HepG2 (cell line): ENCODE measurements around the gene CMTM3. TPM values are rescaled to one million over a fixed set of nuclear protein-coding genes. Genes with fewer than 3 reads are reported as not detected.

Experiments used
- ATAC-seq: fragments of 200-7000 bp; cut with Tn5 transposase; 3 replicates; pipeline ENCODE4 v1.9.1; 2020; ENCODE audit warnings: mild to moderate bottlenecking, moderate library complexity
- BruUV-seq: library from RNA; stranded (reverse); fragments of 400-500 nt; replicated peaks from 2 replicates; lab custom pipeline; 2021; lab: Mats Ljungman, UMichigan
- CTCF ChIA-PET: fragments of 300-600 bp; formaldehyde crosslinking; extraction: SDS; loops from one replicate; lab custom pipeline; 2021; ENCODE audit warnings: low total read pairs, inconsistent platforms, low intra/inter-chr PET ratio; lab: Yijun Ruan, JAX
- POLR2A ChIA-PET: fragments of 350-600 bp; sonication (Branson Sonifier 250); formaldehyde crosslinking; loops from one replicate; lab custom pipeline; 2020; ENCODE audit warnings: antibody characterized with exemption, inconsistent platforms; lab: Yijun Ruan, JAX
- DNase-seq: peaks from one replicate; pipeline ENCODE4 v3.0.0-alpha.2; 2015; ENCODE audit warnings: low spot score
- FAIRE-seq: peaks from 3 replicates; lab custom pipeline; 2011; peaks lifted over from hg19 to GRCh38; lab: Jason Lieb, UNC
- H2AFZ ChIP-seq: one replicate; pipeline ENCODE4 v1.6.1; 2011; ENCODE audit warnings: low read length, inconsistent platforms
- H3K27ac ChIP-seq: fragments of 300-600 bp; 3 replicates; pipeline ENCODE4 v1.8.0; 2011; ENCODE audit warnings: mixed run types, mild to moderate bottlenecking, mixed read lengths, low read length, inconsistent platforms; ENCODE audit not compliant: insufficient read depth; ENCODE audit errors: extremely low read length
- H3K27me3 ChIP-seq, 2 experiments: fragments of 200-600 bp in 1 of 2; 2 replicates in 1 of 2; 3 replicates in 1 of 2; pipeline versions ENCODE4 v1.6.0 to v1.8.0; 2011; ENCODE audit warnings: low read length in 2 of 2, mild to moderate bottlenecking in 2 of 2, moderate library complexity in 2 of 2, inconsistent platforms in 1 of 2; ENCODE audit not compliant: insufficient read depth in 2 of 2, control insufficient read depth in 1 of 2
- H3K36me3 ChIP-seq, 2 experiments: fragments of 200-600 bp in 1 of 2; replicated peaks in 1 of 2; 2 replicates in 1 of 2; 3 replicates in 1 of 2; pipeline versions ENCODE4 v1.5.1 to v1.8.0; 2011; ENCODE audit warnings: low read length in 2 of 2, inconsistent platforms in 1 of 2; ENCODE audit not compliant: insufficient read depth in 2 of 2, control insufficient read depth in 1 of 2
- H3K4me1 ChIP-seq: 2 replicates; pipeline ENCODE4 v1.5.1; 2012; ENCODE audit warnings: low read length, inconsistent platforms; ENCODE audit not compliant: insufficient read depth
- H3K4me2 ChIP-seq: 2 replicates; pipeline ENCODE4 v1.6.0; 2011; ENCODE audit warnings: low read depth, low read length, inconsistent platforms
- H3K4me3 ChIP-seq, 3 experiments: fragments of 200-600 bp in 1 of 3; sonication (generic), shearing (Covaris generic) in 1 of 3; replicated peaks in 1 of 3; 2 replicates each; pipeline ENCODE4 v1.5.1; 2011 to 2016; ENCODE audit warnings: low read length in 3 of 3, inconsistent platforms in 2 of 3, low read depth in 2 of 3, mild to moderate bottlenecking in 2 of 3, control low read depth in 1 of 3, mixed read lengths in 1 of 3; ENCODE audit not compliant: insufficient read depth in 1 of 3
- H3K79me2 ChIP-seq: one replicate; pipeline ENCODE4 v1.6.1; 2011; ENCODE audit warnings: low read length, inconsistent platforms; ENCODE audit not compliant: insufficient read depth
- H3K9ac ChIP-seq: 2 replicates; pipeline ENCODE4 v1.6.0; 2011; ENCODE audit warnings: mild to moderate bottlenecking, low read depth, low read length, inconsistent platforms; ENCODE audit not compliant: insufficient read depth
- H3K9me3 ChIP-seq: 2 replicates; pipeline ENCODE4 v1.5.1; 2012; ENCODE audit warnings: mild to moderate bottlenecking, low read length
- H4K20me1 ChIP-seq: 2 replicates; pipeline ENCODE4 v1.6.0; 2011; ENCODE audit warnings: inconsistent platforms, mild to moderate bottlenecking, low read length, moderate library complexity; ENCODE audit not compliant: insufficient read depth
- CCDC6 ChIP-seq: sonication (generic); formaldehyde crosslinking; IDR thresholded peaks from 2 replicates; pipeline ENCODE4 v1.8.1; 2022; ENCODE audit warnings: mild to moderate bottlenecking, missing genetic modification reagents, moderate library complexity
- NR2F1 ChIP-seq, 2 experiments: fragments of 450-650 bp in 1 of 2; formaldehyde crosslinking in 1 of 2; IDR thresholded peaks; 2 replicates each; pipeline versions ENCODE4 v1.5.0 to v1.6.1; 2016 to 2020; ENCODE audit warnings: mild to moderate bottlenecking in 1 of 2, missing compliant biosample characterization in 1 of 2, missing genetic modification reagents in 1 of 2, moderate library complexity in 1 of 2
- RBM39 ChIP-seq: fragments of 200-400 bp; formaldehyde crosslinking; IDR thresholded peaks from one replicate; pipeline ENCODE4 v1.6.1; 2018; ENCODE audit warnings: antibody characterized with exemption, mild to moderate bottlenecking, low read depth, low read length; ENCODE audit not compliant: poor library complexity, severe bottlenecking
- SOX5 ChIP-seq: IDR thresholded peaks from 2 replicates; pipeline ENCODE4 v1.6.1; 2016; ENCODE audit warnings: borderline replicate concordance
- TRIM24 ChIP-seq: sonication (generic); formaldehyde crosslinking; IDR thresholded peaks from 2 replicates; pipeline ENCODE4 v1.8.0; 2022; ENCODE audit warnings: mild to moderate bottlenecking, missing genetic modification reagents
- ZHX1 ChIP-seq: sonication (generic); formaldehyde crosslinking; IDR thresholded peaks from 2 replicates; pipeline ENCODE4 v1.8.1; 2022; ENCODE audit warnings: low read depth, mild to moderate bottlenecking, missing genetic modification reagents
- ZNF160 ChIP-seq: sonication (generic); formaldehyde crosslinking; IDR thresholded peaks from 2 replicates; pipeline ENCODE4 v1.8.0; 2022; ENCODE audit warnings: mild to moderate bottlenecking, inconsistent platforms, missing genetic modification reagents
- WGBS: methylation state at CpG from one replicate; pipeline ENCODE4 v1.1.6; 2017; ENCODE audit warnings: low lambda C conversion rate; 5-methylcytosine and 5-hydroxymethylcytosine counted together
- in situ Hi-C: cut with HindIII; loops from 2 replicates; pipeline ENCODE4 v1.10.0; 2017; ENCODE audit warnings: low pct_unique_long_range_greater_than_20kb; ENCODE audit not compliant: extremely low pct_ligation_motif_present
- intact Hi-C: fragments of 100-400 bp; cut with micrococcal nuclease; formaldehyde crosslinking; loops from one replicate; pipeline ENCODE4 v1.10.0; 2022; ENCODE audit not compliant: unreplicated experiment
- polyA plus RNA-seq, 8 experiments: library from polyadenylated mRNA; depleted of rRNA in 3 of 8; stranded (reverse) in 7 of 8; unstranded in 1 of 8; fragments of >200 nt; fragmentation: Illumina TruSeq in 4 of 8; extraction: Trizol in 4 of 8; gene quantifications; 2 replicates each; pipeline versions ENCODE4 v1.2.1 to v1.2.3, GENCODE V29; 2011 to 2016; ENCODE audit warnings: low read depth in 4 of 8, missing spikeins in 1 of 8, mixed read lengths in 1 of 8; ENCODE audit not compliant: insufficient read depth in 1 of 8
- total RNA-seq, 5 experiments: library from RNA; depleted of rRNA; stranded (reverse); fragments of >200 nt; fragmentation: Illumina TruSeq; extraction: Trizol; gene quantifications; 2 replicates each; pipeline ENCODE4 v1.2.3, GENCODE V29; 2016; ENCODE audit warnings: low read depth in 1 of 5

The CMTM3 gene
- total and polyA plus RNA-seq, 2 of the 13 experiments (the other 11 are each of a cell fraction or from before 2014, with no cell fraction given): 29.2 to 48.7 TPM

- TF ChIP-seq RBM39 (no peak), SOX5 (CRISPR knock-in tag) (no peak), ZHX1 (CRISPR knock-in tag) (no peak), TRIM24 (CRISPR knock-in tag) (no peak), ZNF160 (no peak)
These were observed 28.2 kb upstream of the CMTM3 start (continued) for GRCh38 chr16:66576296-66576695.

- H3K36me3 ChIP-seq: no peaks in the 10 kb centered on the region
- ChIA-PET POLR2A (no interaction called here), CTCF (no interaction called here)
- H3K4me3 ChIP-seq: no peak within 1 kb of the TSS
- ATAC-seq (no peak), FAIRE-seq (no peak), DNase-seq (no peak)
- TF ChIP-seq CCDC6 (CRISPR knock-in tag) (no peak), NR2F1 (CRISPR knock-in tag; IDR thresholded peaks at IDR 0.05) (no peak)
- H3K4me2 ChIP-seq: no peak within 1 kb of the TSS
- H3K27ac ChIP-seq: no peak within 1 kb of the TSS
- intact Hi-C loops (no loop called here), in situ Hi-C loops (no loop called here)
- no TSS peak for BruUV-seq
- WGBS: 78% methylated on average over 77 of the region's 77 CpGs
- H2AFZ ChIP-seq: no peak within 1 kb of the TSS
- H3K79me2 ChIP-seq: no peaks in the 10 kb centered on the region
- peaks cover 0 to 14% of the 10 kb centered on the region in 2 experiments; a peak in 2 of 5 replicates for H3K27me3 ChIP-seq
- H3K9ac ChIP-seq: no peak within 1 kb of the TSS
- no peaks in the 10 kb centered on the region for H4K20me1 ChIP-seq
- H3K9me3 ChIP-seq: no peaks in the 10 kb centered on the region
- H3K4me1 ChIP-seq: peaks cover 3% of the 10 kb centered on the region; the same call in 1 of the 2 replicates
These were observed 25.6 kb upstream of the CMTM3 start, which contains the start of gene CMTM2 for GRCh38 chr16:66578651-66579531. Gene CMTM2 (plus strand): TSS chr16:66579463. CDS start chr16:66579608, 145 bp downstream.
